Endodermal cell (in vitro differentiated cells): Measurements from ENCODE around the gene TP53I3. TPM values are rescaled to one million over a fixed set of nuclear protein-coding genes. Genes with fewer than 3 reads are reported as not detected.

ENCODE experiments used
- DNase-seq: peaks from one replicate; pipeline ENCODE4 v3.0.0-alpha.2; 2017
- H3K27ac ChIP-seq: 2 replicates; pipeline ENCODE4 v1.5.1; 2013; ENCODE audit warnings: mild to moderate bottlenecking, low read depth, low read length, moderate library complexity
- H3K27me3 ChIP-seq: 2 replicates; pipeline ENCODE4 v1.6.1; 2013; ENCODE audit warnings: mild to moderate bottlenecking, low read length, moderate library complexity; ENCODE audit not compliant: insufficient read depth, control insufficient read depth, poor library complexity, severe bottlenecking
- H3K36me3 ChIP-seq: 2 replicates; pipeline ENCODE4 v1.7.0; 2013; ENCODE audit warnings: mild to moderate bottlenecking, low read length, moderate library complexity; ENCODE audit not compliant: control insufficient read depth, insufficient read depth
- H3K4me1 ChIP-seq: one replicate; pipeline ENCODE4 v1.7.0; 2013; ENCODE audit warnings: low read length; ENCODE audit not compliant: control insufficient read depth, insufficient read depth
- H3K4me3 ChIP-seq: 2 replicates; pipeline ENCODE4 v1.5.1; 2013; ENCODE audit warnings: mild to moderate bottlenecking, low read length, moderate library complexity
- H3K9ac ChIP-seq: 2 replicates; pipeline ENCODE4 v1.6.1; 2013; ENCODE audit warnings: mild to moderate bottlenecking, low read length, moderate library complexity; ENCODE audit not compliant: poor library complexity, severe bottlenecking; ENCODE audit errors: extremely low read depth
- H3K9me3 ChIP-seq: 2 replicates; pipeline ENCODE4 v1.6.1; 2013; ENCODE audit warnings: mild to moderate bottlenecking, low read length, moderate library complexity; ENCODE audit not compliant: control insufficient read depth
- H3K27ac Mint-ChIP-seq: 2 replicates; pipeline ENCODE4 v1.8.0; 2020; ENCODE audit warnings: mixed read lengths
- H3K27me3 Mint-ChIP-seq: 2 replicates; pipeline ENCODE4 v1.8.0; 2021; ENCODE audit warnings: mild to moderate bottlenecking, mixed read lengths; ENCODE audit not compliant: insufficient read depth
- H3K36me3 Mint-ChIP-seq: 2 replicates; pipeline ENCODE4 v1.8.0; 2020; ENCODE audit warnings: low read depth, mixed read lengths
- H3K4me1 Mint-ChIP-seq: 2 replicates; pipeline ENCODE4 v1.8.0; 2020; ENCODE audit warnings: mixed read lengths
- H3K4me3 Mint-ChIP-seq: 2 replicates; pipeline ENCODE4 v1.8.0; 2020; ENCODE audit warnings: mild to moderate bottlenecking, moderate library complexity, mixed read lengths
- H3K9me3 Mint-ChIP-seq: 2 replicates; pipeline ENCODE4 v1.8.0; 2020; ENCODE audit warnings: mild to moderate bottlenecking, mixed read lengths
- WGBS, 2 experiments: methylation state at CpG; one replicate each; pipeline versions ENCODE4 v1.1.5 to v1.1.7; 2013; ENCODE audit warnings: missing lambda C conversion rate in 2 of 2, mixed read lengths in 1 of 2; ENCODE audit not compliant: insufficient coverage in 1 of 2, insufficient read length in 1 of 2; 5-methylcytosine and 5-hydroxymethylcytosine counted together
- total RNA-seq, 2 donors: library from RNA; stranded (reverse); fragmentation: NEBNext Ultra II Directional in 1 of 2; extraction: Animal tissue kit (Norgen Biotek cat#: 25700) in 1 of 2; gene quantifications; 2 replicates in 1 of 2; 3 replicates in 1 of 2; pipeline ENCODE4 v1.2.1, GENCODE V29; 2021
- TF ChIP-seq, protein P1 (sequence below): fragments of 200-600 bp; sonication (generic); conservative IDR thresholded peaks from 2 replicates; pipeline ENCODE4 v1.5.0; 2021; ENCODE audit warnings: antibody characterized with exemption, mild to moderate bottlenecking

TP53I3 gene
- total RNA-seq, 2 donors from 2014 or later = 11.6 to 23.2 TPM

DNA sequence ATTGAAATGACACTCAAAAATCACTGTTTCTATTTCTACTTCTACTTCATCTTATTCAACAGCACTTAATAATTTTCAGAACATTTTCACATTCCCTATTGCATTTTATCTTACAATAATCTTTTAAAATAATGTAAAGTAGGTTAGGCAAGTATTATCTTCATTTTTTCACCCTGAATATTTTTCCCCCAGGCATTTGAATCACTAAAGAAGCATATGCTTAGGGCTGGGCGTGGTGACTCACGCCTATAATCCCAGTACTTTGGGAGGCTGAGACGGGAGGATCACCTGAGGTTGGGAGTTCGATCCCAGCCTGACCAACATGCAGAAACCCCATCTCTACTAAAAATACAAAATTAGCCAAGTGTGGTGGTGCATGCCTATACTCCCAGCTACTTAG lies 44.1 kb downstream of the TP53I3 start:
- Mint-ChIP-seq H3K4me1 (no peaks in the 10 kb centered on the region), H3K4me3 (no peak overlapping the region), H3K27ac (no peak overlapping the region), H3K36me3 (peaks cover 21% of the 10 kb centered on the region), H3K9me3 (no peaks in the 10 kb centered on the region), H3K27me3 (no peaks in the 10 kb centered on the region)
- H3K9ac ChIP-seq = no peak overlapping the region
- TF ChIP-seq, protein P1, sequence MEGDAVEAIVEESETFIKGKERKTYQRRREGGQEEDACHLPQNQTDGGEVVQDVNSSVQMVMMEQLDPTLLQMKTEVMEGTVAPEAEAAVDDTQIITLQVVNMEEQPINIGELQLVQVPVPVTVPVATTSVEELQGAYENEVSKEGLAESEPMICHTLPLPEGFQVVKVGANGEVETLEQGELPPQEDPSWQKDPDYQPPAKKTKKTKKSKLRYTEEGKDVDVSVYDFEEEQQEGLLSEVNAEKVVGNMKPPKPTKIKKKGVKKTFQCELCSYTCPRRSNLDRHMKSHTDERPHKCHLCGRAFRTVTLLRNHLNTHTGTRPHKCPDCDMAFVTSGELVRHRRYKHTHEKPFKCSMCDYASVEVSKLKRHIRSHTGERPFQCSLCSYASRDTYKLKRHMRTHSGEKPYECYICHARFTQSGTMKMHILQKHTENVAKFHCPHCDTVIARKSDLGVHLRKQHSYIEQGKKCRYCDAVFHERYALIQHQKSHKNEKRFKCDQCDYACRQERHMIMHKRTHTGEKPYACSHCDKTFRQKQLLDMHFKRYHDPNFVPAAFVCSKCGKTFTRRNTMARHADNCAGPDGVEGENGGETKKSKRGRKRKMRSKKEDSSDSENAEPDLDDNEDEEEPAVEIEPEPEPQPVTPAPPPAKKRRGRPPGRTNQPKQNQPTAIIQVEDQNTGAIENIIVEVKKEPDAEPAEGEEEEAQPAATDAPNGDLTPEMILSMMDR = no peak
- no peak for DNase-seq
- no peaks in the 10 kb centered on the region for H3K27me3 ChIP-seq
- no peaks in the 10 kb centered on the region for H3K4me1 ChIP-seq
- no peak overlapping the region for H3K4me3 ChIP-seq
- no peaks in the 10 kb centered on the region for H3K9me3 ChIP-seq
- peaks cover 27% of the 10 kb centered on the region for H3K36me3 ChIP-seq
- WGBS, 2 experiments = 89 to 94% methylated on average over 4 of the region's 4 CpGs
- H3K27ac ChIP-seq = no peak overlapping the region

DNA sequence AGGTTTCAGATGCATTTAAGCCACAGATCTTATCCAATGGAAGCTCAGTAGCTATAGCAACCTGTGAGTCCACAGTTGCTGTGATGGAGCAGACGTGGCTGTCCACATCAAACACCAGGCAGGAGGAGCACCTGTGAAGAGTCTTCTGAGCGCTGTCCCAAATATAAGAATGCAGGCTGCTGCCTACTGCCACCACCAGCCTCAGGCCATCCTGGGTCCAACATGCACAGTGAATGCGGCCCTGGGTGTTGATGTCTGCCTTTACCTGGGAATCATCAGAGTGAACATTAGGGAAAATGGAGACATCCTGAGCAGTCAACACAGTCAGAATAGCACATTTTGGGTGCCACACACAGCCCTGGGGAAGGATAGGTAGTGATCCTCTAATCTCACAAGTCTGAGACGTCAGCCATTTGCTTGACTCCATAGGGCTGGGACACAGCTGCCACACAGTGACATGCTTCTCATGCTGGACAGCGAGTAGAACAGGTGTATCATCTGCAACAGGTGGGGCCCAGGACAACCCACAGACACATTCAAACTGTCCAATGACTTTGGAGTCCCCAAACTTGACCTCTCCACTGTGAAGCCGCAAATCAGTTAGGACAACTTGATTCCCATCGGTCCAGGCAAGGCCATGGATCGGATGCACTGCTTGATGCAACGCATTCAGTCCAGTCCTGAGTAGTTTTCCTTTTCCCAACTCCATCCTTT lies 45.7 kb downstream of the TP53I3 start:
- H3K4me3 Mint-ChIP-seq = no peak overlapping the region
- H3K4me3 ChIP-seq = no peak overlapping the region
- H3K27ac ChIP-seq = no peak overlapping the region
- H3K4me1 Mint-ChIP-seq = no peaks in the 10 kb centered on the region
- H3K9me3 Mint-ChIP-seq = no peaks in the 10 kb centered on the region
- no peaks in the 10 kb centered on the region for H3K27me3 ChIP-seq
- H3K36me3 ChIP-seq = peaks cover 27% of the 10 kb centered on the region
- no peaks in the 10 kb centered on the region for H3K27me3 Mint-ChIP-seq
- H3K27ac Mint-ChIP-seq = no peak overlapping the region
- TF ChIP-seq, protein P1 = no peak
- no peaks in the 10 kb centered on the region for H3K4me1 ChIP-seq
- DNase-seq = no peak
- H3K9me3 ChIP-seq = no peaks in the 10 kb centered on the region
- 94 to 98% methylated on average over 9 of the region's 9 CpGs for WGBS, 2 experiments
- no peak overlapping the region for H3K9ac ChIP-seq
- H3K36me3 Mint-ChIP-seq = peaks cover 24% of the 10 kb centered on the region

Other genes with a start within 250 kb of the TP53I3 start
- gene ATAD2B, start 157.7 kb downstream of the TP53I3 start, total RNA-seq = 10 to 100 TPM; 18.6 to 20.7 TPM
- 10 to 100 TPM; 20.1 to 26.8 TPM for gene UBXN2A, start 144.4 kb downstream of the TP53I3 start, total RNA-seq
- gene MFSD2B, start 74.7 kb downstream of the TP53I3 start, total RNA-seq = 1 to 10 TPM in 1 of 2 donors, under 1 TPM in 1; 0.91 to 1.0 TPM
- gene WDCP, start 37.4 kb downstream of the TP53I3 start, total RNA-seq = 10 to 100 TPM; 18.2 to 24.1 TPM
- 10 to 100 TPM; 35.3 to 39.0 TPM for gene FKBP1B, start 35.1 kb downstream of the TP53I3 start, total RNA-seq
- gene SF3B6, start 8.5 kb downstream of the TP53I3 start, total RNA-seq = 100 to 1,000 TPM; 109 to 131 TPM
- gene PFN4, start 38.5 kb upstream of the TP53I3 start, total RNA-seq = under 1 TPM in 1 of 2 donors, not detected in 1; 0.73 TPM
- 10 to 100 TPM; 13.2 to 14.6 TPM for gene FAM228B, start 38.6 kb upstream of the TP53I3 start, total RNA-seq
- under 1 TPM in 1 of 2 donors, not detected in 1; 0.53 TPM for gene FAM228A, start 90.2 kb upstream of the TP53I3 start, total RNA-seq